Stimulated activated CD4-positive, alpha-beta T cell treated with anti-CD3 and anti-CD28 coated beads, Interleukin-1b, Interleukin-23, amount 100 ng/mL, for 1 hour (primary cell): Measurements from ENCODE around the gene SRGAP3.
"Not testable (repeated sequence)": the region's sequence is repeated elsewhere in the genome, so short reads cannot be mapped to it uniquely, and the experiment has no call there.

Source experiments
- DNase-seq, 2 donors: peaks; one replicate each; pipeline ENCODE4 v3.0.0-alpha.2; 2020; ENCODE audit warnings: low read depth in 2 of 2

Gene SRGAP3

DNA sequence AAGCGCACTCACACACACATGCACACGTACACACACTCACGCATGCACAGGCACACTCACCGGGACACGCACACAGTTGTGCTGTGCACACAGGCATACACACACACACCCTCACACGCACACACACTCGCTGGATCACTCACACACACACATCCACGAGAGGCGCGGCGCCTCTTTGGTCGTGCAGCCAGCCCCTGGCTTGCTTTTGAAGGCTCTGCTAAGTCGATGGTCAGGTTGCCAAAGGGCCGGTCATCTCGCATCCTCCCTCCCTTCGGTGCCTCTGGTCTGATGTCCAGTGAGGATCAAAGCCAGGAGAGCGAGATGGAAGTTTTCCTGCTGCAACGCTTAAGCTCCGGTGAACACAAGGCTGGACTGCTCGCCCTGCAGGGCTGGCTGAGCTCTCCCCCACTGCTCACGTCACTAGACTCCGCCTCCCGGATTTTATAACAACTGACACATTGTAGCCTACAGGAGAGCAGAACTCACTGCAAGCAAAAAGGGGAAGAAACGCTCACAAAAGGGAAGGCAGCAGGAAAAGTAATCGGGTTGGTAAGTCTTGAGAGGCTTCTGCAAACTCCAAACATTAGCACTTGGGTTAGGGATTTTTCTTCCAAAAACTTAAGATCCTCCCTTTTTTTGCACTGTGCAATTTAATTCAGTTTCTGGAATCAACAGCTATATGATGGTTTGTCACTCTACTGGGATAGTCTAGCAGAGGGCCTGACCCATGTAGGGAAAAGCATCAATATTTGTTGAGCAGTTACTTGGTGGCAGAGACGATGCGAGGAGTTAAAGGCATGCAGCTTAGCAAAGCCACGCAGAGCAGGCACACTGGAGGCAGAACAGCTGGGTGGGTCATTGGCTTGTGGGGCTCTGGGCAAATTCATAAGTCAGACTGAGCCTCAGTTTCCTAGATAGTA lies at the start of gene SRGAP3:
SRGAP3 (minus strand) TSS at position 374 of the 920 bp plus-strand sequence. CDS start 695 bp downstream, outside the sequence.
- peak; percentile 23 to 43 for DNase-seq

DNA sequence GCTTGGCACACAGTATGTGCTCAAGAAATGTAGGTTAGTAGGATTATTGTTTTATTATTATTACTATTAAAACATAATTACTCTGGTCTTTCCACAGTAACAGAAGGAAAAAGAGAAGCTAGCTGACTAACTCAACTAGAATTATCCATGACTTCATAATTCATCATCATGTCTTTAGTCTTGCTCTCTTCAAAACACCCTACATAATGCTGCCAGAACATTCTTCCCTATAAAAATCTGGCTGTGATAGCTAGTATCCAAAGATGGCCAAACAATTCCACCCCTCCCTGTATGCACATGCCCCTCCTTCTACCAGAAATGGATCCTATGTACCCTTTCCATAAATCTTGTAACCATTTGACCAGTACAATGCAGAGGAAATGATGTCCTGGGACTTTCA lies 48.8 kb upstream of the SRGAP3 start:
- no peak for DNase-seq

DNA sequence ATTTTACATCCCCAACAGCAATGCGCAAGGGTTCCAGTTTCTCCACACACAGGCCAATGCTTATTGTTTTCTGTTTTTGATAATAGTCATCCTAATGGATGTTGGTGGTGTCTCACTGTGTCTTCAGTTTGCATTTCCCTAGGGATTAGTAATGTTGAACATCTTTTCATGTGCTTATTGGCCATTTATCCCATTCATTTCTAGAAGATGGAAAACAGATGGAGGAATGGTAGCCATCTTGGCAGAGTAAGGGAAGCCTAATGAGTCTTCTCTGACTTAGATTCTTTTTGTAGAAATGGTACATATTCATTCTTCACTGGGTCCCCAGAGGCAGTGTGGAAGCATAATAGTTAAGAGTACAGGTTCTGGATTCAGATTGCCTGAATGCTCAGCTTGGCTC lies 46.8 kb upstream of the SRGAP3 start:
- no peak for DNase-seq

DNA sequence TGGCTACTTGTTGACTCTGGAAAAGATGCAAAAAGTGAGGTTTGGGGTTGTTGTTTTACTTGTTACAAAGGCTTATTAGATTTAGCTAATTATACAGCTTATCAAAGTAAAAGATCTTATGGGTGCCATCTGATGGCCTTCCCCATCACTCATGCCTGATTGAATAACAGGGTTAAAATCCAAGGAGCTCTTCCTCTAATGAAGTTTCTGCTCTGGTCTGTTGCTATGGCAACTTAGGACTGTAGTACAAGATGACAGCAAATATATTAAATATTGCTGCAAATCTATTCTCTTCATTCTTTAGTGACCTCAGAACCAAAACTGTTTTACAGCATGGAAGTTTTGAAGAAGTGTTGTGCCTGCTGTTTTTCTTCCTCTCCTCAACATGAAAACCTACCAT lies 45.6 kb upstream of the SRGAP3 start:
- DNase-seq = no peak

DNA sequence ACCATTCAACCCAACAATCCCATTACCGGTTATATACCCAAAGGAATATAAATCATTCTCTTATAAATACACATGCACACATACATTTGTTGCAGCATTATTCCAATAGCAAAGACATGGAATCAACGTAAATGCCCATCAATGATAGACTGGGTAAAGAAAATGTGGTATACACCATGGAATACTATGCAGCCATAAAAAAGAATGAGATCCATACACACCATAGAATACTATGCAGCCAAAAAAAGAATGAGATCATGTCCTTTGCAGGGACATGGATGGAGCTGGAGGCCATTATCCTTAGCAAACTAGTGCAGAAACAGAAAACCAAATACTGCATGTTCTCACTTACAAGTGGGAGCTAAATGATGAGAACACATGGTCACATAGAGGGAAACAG lies 44.5 kb upstream of the SRGAP3 start:
- DNase-seq = not testable (repeated sequence)

DNA sequence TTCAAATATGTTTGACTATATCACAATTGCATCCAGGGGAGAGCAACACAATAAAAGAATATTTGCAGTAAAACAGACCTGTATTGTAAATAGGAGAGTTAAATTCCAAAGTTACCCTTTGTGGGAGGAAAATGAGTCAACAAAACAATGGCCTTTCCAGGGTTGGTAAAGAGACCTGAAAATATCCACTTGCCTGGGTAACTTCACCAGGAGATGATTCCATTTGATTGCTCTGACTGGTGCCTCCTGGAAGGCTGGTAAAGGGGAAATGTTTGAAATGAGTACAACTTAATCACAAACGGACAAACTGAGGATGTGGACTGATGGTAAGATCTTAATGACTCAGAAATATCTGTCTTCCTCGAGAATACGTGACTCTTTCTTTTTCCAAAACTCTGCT lies 43.6 kb upstream of the SRGAP3 start:
- no peak for DNase-seq

DNA sequence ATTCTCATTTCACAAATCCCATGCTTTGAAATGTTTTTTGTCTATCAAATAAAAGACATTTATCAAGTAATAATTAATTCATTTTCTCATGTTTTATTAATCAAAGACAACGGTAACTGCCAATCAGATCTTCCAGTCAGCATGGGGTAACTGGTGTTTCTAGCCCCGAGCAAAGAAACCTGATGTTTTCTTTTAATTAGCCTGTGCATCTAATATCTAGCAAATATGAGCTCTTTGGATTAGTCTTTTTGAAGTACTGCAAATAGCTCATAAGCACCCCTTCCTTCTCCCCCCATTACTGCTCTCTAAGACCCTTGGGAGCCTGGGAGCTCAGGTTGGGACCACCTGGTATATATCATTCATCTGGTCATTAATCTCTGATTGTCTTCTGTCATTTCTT lies 43.1 kb upstream of the SRGAP3 start:
- no peak for DNase-seq

DNA sequence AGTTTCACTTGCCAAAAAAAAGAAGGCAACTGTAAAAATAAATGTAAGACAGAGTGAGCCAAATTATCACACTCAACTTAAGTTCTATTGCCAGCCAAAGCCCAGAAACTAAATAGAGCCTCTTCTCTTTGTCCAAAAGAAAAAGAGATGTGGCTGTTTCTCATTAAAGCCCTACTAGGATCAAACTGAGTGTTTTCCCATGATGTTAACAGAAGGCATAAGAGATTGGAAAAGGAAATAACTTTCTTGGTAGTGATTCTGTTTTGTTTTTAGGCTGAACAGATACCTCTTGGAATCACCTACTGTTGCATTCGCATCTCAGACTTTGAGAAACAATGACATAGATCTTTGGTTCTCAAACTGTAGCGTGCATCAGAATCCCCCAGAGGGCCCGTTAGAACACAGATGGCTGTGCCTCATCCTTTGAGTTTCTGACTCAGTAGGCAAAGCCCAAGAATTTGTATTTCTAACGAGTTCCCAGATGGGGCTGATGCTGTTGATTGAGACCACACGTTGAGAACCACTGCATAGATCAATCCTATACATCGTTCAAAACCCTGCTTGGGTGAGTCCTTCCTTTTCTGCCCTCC lies 42.5 kb upstream of the SRGAP3 start:
- no peak for DNase-seq

DNA sequence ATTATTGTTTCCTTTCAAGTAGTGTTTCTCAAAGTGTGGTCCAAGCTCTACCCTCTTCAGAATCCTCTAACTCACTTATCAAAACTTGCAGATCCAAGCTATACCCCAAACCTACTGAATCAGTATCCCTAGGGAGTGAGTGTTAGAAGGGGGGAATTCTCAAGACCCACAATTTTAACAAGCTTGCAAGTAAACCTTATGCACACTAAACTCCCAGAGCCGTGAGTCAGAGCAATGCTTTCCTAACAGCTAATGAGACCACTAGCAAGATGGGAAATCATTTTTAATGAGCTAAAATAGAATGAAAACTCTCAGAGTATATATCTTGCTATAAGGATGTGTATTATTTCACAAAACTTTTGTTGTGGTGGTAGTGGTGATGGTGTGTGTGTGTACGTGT lies 41.1 kb upstream of the SRGAP3 start:
- DNase-seq = no peak

DNA sequence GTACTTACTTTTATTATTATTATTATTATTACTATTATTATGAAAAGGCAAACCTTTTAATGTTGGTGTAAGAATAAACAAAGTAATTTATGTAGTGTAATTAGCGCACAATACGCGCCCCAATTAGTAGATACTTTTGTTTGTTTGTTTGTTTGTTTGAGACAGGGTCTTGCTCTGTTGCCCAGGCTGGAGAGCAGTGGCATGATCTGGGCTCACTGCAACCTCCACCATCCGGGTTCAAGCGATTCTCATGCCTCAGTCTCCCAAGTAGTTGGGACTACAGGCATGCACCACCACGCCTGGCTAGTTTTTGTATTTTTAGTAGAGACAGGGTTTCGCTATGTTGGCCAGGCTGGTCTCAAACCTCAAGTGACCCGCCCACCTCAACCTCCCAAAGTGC lies 32.1 kb upstream of the SRGAP3 start:
- DNase-seq = not testable (repeated sequence)

DNA sequence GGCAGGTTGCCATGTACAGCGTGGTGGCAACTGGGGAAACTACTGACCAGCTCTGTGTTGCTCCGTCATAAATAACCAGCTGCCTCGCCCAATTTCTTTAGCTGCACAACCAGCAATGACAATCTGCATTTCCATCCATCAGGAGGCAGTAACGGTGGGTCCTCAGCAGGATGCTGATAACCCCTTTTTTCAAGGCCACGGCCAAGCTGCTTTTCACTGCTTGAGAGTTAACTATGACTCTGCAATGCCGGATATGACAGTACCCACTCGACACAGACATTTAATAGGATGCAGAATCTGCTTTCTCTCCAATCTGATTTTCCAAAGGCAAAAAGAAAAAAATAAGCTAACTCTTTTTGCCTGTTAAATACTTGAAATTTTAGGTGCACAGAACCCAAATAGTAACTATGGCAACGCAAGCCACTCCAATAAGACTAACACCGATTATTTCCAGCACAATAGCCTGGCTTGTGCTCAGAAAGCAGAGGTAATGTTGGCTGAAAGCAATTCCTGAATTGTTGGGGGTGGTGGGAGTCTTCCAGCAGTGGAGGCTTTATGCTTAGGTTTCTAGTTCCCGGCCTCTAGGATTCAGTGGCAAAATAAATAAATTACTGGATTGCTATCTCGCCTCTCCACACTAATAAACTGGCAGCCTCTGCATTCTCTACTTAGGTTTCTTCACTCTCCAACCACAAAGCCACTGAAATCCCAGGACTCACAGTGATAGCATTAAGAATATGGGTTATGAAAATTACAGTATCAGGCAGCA lies 31.2 kb upstream of the SRGAP3 start:
- no peak for DNase-seq

DNA sequence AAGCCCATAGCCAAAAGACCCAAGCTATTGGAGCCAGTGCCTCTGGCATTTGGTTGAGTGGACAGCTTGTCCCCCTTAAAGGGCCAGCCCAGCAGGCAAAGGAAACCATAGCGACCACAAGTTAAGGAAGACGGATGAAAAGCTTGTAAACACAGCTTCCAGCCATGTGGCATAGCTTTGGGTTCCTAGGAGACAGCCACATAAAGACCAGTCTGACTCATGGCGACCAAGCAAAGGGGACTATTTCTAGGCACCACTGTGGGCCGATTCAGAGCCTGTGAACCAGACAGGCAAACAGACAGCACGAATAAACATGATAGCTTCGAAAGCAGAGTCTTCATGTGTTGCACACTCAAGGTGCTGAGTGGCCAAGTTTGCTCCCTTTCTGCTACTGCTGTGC lies 30.5 kb upstream of the SRGAP3 start:
- DNase-seq = no peak

DNA sequence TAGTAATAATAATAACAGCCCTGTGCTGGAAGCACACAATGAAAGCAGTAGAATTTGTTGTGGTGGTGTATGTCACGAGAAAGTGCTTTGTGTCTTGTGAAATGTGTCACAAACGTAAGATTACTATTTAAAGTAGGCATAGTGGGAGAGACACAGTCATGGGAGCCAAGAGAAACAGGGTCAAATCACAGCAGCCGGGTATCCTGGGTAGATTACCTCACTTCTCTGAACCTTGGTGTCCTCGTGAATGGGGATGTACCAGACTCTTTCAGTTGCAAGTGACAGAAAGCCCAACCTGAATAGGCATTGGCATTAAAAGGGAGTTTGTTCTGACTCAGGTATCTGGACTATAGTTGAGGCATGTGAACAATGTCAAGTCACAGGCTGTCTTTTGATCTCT lies 29.1 kb upstream of the SRGAP3 start:
- DNase-seq = no peak

DNA sequence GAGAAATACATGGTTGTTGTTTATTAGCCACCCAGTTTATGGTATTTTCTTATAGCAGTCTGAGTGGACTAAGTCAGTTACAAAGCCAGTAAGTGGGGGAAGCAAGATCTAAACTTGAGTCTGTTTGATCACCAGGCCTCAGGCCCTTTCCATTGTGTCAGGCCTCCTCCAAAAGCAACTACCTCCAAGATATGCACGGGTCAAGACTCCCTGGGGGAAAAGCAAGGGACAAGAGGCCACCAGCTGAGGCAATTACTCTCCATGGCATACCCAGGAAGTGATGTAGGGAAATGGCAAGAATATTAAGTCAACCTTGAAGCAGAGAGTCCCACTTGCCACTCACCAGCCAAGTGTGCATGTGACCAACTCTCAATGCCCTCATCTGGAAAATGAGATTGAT lies 28.6 kb upstream of the SRGAP3 start:
- DNase-seq = no peak

DNA sequence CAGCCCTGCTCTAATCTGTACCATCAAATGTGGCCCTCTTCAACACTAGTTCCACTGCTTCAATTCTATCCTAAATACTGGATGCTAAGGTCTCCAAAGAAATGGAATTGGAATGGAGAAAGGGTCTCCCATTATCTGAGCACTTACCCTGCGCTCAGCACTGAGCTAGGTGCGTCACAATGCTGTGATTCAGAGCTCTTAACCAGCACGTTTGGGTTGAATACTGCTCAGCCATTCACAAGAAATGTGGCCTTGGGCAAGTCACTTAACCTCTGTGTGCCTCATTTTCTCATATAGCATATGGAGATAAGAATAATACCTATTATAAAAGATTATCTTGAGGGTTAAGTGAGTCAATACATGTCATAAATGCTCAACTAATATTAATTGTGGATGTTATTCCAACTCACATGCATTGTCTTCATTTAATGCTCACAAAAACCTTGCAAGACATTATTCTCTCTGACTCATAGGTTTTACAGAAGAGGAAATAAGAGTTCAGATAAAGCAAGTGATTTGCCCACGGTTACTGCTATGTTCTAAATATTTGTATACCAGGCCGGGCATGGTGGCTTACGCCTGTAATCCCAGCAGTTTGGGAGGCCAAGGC lies 27.4 kb upstream of the SRGAP3 start:
- no peak for DNase-seq

DNA sequence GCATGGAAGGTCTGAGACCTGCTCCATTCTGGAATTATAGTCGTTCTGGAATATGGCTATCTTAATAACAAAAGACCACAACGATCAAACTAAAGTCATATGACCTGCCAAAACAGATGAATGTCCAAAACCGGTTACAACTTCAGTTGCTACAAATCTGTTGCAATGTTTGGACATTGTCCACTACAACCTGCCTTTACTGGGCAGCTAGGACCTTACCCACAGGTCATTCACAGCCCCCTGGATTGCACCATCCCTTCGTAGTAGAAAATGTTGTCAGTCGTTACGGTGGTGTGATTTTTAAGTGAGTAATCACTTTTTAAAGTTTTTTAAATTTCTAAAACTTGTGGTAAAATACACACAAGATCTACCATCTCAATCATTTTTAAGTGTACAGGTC lies 22.5 kb upstream of the SRGAP3 start:
- DNase-seq = no peak

DNA sequence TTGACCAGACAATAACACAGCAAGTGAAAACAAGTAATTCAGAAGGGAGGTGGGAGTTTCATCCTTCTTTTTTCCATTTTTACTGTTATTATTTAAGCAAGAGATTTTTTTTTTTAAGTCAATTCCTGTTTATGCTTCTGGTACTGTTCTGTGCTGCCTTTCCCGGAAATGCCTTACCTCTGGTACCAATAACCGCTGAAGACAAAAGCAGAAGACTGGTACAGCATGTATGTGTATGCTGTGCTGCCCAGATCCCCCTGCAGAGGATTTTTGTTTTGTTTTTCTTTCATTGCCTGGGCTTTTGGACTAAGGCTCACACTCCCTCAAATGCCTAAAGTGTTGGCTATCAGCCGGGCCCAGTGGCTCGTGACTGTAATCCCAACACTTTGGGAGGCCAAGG lies 21.3 kb upstream of the SRGAP3 start:
- DNase-seq = no peak

DNA sequence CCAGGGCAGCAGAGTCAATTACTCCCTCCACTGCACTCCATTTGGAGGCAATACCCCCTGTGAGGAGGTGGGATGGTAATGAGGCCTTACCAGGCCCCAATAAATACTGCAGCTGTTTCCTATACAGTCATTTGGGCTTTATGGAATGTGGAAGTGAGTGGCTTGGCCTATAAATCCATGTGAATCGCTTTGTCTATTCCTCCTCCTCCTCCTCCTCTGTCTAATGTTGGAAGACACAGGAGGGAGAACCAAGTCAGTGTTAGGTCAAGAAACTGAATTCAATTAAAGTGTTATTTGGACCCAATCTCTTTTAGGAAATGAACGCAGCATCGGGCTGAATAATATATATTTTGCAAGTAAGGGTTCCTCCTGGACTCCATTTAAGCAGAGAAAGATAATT lies 17.3 kb upstream of the SRGAP3 start:
- no peak for DNase-seq

DNA sequence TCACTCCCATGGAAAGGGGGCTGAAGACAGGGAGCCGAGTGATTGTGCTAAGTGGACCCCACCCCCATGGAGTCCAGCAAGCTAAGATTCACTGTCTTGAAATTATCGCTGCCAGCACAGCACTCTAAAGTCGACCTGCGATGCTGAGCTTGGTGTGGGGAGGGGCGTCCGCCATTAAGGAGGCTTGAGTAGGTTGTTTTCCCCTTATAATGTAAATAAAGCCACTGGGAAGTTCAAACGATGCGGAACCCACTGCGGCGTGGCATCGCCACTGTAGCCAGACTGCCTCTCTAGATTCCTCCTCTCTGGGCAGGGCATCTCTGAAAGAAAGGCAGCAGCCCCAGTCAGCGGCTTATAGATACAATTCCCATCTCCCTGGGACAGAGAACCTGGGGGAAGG lies 10.9 kb upstream of the SRGAP3 start:
- DNase-seq = no peak

DNA sequence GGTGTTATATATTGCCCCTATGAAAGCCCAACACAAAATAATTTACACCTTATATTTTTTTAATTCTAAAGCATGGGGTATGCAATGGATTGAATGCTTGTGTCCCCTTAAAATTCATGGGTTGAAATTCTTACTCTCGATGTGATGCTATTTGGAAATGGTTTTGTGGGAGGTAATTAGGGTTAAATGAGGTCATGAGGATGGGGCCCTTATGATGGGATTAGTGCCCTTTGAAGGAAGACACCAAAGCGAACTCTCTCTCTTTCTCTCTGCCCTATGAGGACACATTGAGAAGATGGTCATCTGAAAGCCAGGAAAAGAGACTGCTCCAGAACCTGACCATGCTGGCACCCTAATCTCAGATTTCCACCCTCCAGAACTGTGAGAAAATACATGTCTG lies 7.6 kb upstream of the SRGAP3 start:
- DNase-seq = no peak

DNA sequence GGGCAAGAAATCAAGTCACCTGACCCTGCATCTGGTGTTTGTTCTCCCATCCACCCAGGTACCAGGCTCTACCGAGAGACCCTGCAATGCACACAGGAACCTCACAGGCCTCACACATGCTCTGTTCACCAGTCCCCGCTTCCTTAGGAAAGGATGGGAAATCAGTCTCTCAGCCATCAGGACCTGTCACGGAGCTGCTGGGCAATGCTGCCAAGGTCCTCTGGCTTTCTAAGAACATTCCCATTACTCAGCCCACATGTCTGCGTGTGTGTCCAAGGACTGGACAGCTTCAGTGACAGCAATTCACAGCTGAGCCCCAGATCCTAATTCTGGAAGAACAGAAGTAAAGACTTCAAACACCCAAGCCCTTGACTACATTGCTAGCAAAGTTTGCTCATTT lies 6.5 kb upstream of the SRGAP3 start:
- no peak for DNase-seq

DNA sequence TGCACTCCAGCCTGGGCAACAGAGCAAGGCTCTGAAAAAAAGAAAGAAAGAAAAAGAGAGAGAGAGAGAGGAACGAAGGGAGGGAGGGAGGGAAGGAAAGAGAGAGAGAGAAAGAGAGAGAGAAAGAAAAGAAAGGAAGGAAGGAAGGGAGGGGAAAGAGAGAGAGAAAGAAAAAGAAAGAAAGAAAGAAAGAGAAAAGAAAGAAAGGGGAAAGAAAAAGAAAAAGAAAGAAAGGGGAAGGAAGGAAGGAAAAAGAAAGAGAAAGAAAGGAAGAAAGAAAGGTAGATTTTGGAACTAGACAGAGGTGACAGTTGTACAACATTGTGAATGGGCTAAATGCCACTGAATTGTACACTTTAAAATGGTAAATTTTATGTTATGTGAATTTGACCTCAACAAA lies 5.3 kb upstream of the SRGAP3 start:
- no peak for DNase-seq
